ENCODE data around the gene LRP2BP.

DNA sequence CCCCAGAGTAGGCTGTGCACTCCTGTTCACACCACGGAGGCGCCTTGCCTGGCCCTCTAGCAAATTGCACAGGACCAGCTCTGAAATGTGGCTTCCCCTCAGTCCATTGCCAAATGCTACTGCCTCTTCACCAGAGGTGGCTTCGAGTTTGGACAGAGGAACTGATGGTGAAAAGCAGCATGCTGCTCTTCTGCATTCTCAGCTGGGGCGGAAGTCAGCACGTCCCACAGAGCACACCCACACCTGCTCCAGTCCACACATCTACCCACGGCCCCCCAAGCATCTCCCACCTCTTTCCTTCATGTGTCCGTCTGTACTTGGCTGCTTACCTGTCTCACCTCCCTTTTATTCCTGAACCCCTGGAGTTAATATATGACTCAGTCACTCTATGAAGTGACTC, 43.5 kb downstream of the LRP2BP start:
- TF ChIP-seq TAF1 (IDR thresholded peaks at IDR 0.05; ENCODE audit: borderline replicate concordance, insufficient read depth, low read length) (no peak), POLR2AphosphoS5 (IDR thresholded peaks at IDR 0.05; ENCODE audit: low read depth, low read length) (no peak)
